ENCODE data around the gene TOGARAM2. TPM values are rescaled to one million over a fixed set of nuclear protein-coding genes. Genes with fewer than 3 reads are reported as not detected.

Gene TOGARAM2
- total RNA-seq, 2 donors from 2014 or later = 0.86 to 4.2 TPM

DNA sequence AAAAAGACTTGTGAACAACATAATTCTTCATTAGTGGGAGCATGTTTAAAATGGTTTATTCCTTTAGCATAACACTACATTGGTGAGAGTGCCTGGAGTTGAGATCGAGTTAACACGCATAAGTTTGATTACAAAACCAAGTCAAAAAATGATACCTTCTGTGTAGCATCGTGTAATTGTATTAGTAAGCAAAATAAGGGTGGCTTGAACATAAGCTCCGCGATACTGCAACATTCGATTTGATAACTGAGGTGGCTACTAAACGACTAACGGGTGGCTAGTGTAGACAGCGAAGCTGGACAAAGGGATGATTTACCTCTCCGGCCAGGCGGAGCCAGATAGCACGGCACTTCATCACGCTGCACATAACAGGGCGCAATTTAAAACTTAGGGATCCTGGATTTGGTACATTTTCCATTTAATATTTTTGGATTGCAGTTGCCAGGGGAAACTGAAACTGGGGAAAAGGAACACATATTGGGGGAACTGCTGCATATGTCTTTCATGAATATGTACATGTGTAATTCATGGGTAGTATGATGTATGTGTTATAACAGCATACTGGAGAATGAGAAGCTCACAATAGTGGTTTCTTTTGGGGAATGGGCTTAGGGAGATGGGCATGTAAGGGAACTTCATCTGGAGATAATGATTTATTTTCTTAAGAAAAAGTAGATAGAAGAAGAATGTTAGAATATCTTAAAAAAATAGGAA, 36.4 kb upstream of the TOGARAM2 start:
- Mint-ChIP-seq H3K9me3 (peaks cover 24% of the 10 kb centered on the region), H3K27me3 (ENCODE audit: insufficient read depth) (no peaks in the 10 kb centered on the region), H3K27ac (no peak overlapping the region), H3K4me3 (no peak overlapping the region), H3K4me1 (no peaks in the 10 kb centered on the region), H3K36me3 (ENCODE audit: low read depth) (peaks cover 86% of the 10 kb centered on the region)
- no peak overlapping the region for H3K4me3 ChIP-seq (ENCODE audit: low read length)
- H3K36me3 ChIP-seq (ENCODE audit: control insufficient read depth, insufficient read depth, low read length) = peaks cover 92% of the 10 kb centered on the region
- H3K9ac ChIP-seq (ENCODE audit: extremely low read depth, low read length, poor library complexity, severe bottlenecking) = no peak overlapping the region
- DNase-seq = no peak
- H3K4me1 ChIP-seq (ENCODE audit: control insufficient read depth, insufficient read depth, low read length) = no peaks in the 10 kb centered on the region
- TF ChIP-seq, protein P1, sequence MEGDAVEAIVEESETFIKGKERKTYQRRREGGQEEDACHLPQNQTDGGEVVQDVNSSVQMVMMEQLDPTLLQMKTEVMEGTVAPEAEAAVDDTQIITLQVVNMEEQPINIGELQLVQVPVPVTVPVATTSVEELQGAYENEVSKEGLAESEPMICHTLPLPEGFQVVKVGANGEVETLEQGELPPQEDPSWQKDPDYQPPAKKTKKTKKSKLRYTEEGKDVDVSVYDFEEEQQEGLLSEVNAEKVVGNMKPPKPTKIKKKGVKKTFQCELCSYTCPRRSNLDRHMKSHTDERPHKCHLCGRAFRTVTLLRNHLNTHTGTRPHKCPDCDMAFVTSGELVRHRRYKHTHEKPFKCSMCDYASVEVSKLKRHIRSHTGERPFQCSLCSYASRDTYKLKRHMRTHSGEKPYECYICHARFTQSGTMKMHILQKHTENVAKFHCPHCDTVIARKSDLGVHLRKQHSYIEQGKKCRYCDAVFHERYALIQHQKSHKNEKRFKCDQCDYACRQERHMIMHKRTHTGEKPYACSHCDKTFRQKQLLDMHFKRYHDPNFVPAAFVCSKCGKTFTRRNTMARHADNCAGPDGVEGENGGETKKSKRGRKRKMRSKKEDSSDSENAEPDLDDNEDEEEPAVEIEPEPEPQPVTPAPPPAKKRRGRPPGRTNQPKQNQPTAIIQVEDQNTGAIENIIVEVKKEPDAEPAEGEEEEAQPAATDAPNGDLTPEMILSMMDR (conservative IDR thresholded peaks at IDR 0.05) = no peak
- H3K27ac ChIP-seq (ENCODE audit: low read depth, low read length) = no peak overlapping the region
- H3K9me3 ChIP-seq (ENCODE audit: control insufficient read depth, low read length) = peaks cover 32% of the 10 kb centered on the region
- WGBS, 2 experiments (ENCODE audit: insufficient coverage in 1 of 2, insufficient read length in 1 of 2) = 85 to 87% methylated on average over 14 of the region's 14 CpGs
- H3K27me3 ChIP-seq (ENCODE audit: control insufficient read depth, insufficient read depth, low read length, poor library complexity, severe bottlenecking) = no peaks in the 10 kb centered on the region

DNA sequence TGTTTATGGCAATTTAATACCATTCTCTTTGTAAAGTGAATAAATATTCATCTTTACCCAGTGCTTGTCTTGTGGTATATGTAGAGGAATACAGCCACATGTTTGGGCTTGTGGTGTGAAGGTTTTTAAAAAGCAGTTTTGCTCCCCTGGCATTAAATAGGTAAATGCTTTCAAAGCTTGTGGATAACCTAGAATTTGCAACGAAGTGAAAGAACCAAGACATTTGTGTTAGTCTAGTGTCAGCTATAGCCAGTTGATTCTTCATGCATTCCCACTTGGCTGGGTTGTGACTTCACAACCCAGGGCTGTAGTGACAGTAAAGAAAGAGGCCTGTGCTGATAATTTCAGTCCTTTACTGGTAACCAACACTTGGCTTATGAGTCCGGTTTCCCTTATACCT, 32.9 kb upstream of the TOGARAM2 start:
- H3K4me1 ChIP-seq (ENCODE audit: control insufficient read depth, insufficient read depth, low read length) = no peaks in the 10 kb centered on the region
- H3K27ac Mint-ChIP-seq = no peak overlapping the region
- H3K27me3 ChIP-seq (ENCODE audit: control insufficient read depth, insufficient read depth, low read length, poor library complexity, severe bottlenecking) = no peaks in the 10 kb centered on the region
- peak overlapping the region; percentile 44 for H3K4me3 ChIP-seq (ENCODE audit: low read length)
- H3K9ac ChIP-seq (ENCODE audit: extremely low read depth, low read length, poor library complexity, severe bottlenecking) = no peak overlapping the region
- H3K36me3 ChIP-seq (ENCODE audit: control insufficient read depth, insufficient read depth, low read length) = peaks cover 67% of the 10 kb centered on the region
- peaks cover 12% of the 10 kb centered on the region for H3K4me1 Mint-ChIP-seq
- no peak overlapping the region for H3K4me3 Mint-ChIP-seq
- H3K9me3 Mint-ChIP-seq = peaks cover 31% of the 10 kb centered on the region
- peaks cover 65% of the 10 kb centered on the region for H3K36me3 Mint-ChIP-seq (ENCODE audit: low read depth)
- H3K9me3 ChIP-seq (ENCODE audit: control insufficient read depth, low read length) = peaks cover 38% of the 10 kb centered on the region
- TF ChIP-seq, protein P1 (conservative IDR thresholded peaks at IDR 0.05) = no peak
- 99 to 100% methylated on average over 1 to 2 of the region's 2 CpGs for WGBS, 2 experiments (ENCODE audit: insufficient coverage in 1 of 2, insufficient read length in 1 of 2)
- DNase-seq = no peak
- H3K27ac ChIP-seq (ENCODE audit: low read depth, low read length) = no peak overlapping the region
- no peaks in the 10 kb centered on the region for H3K27me3 Mint-ChIP-seq (ENCODE audit: insufficient read depth)

DNA sequence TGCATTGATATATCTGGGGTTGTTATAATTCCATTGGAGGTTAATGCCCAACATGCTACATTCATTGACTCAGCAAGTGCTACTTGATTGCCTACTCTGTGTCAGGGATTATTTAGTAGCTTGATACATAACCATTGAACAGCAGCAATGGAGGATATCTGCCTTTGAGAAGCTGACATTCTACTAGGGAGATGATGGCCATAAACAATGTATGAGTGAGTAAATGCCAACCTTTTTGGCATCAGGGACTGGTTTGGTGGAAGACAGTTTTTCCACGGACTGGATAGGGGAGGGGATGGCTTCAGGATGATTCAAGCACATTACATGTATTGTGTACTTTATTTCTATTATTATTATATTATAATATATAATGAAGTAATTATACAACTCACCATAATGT, 31.9 kb upstream of the TOGARAM2 start:
- peaks cover 57% of the 10 kb centered on the region for H3K36me3 ChIP-seq (ENCODE audit: control insufficient read depth, insufficient read depth, low read length)
- Mint-ChIP-seq H3K27me3 (ENCODE audit: insufficient read depth) (no peaks in the 10 kb centered on the region), H3K9me3 (peaks cover 31% of the 10 kb centered on the region), H3K4me1 (peaks cover 12% of the 10 kb centered on the region), H3K4me3 (no peak overlapping the region), H3K27ac (no peak overlapping the region), H3K36me3 (ENCODE audit: low read depth) (peaks cover 55% of the 10 kb centered on the region)
- H3K27ac ChIP-seq (ENCODE audit: low read depth, low read length) = no peak overlapping the region
- peak overlapping the region; percentile 44 for H3K4me3 ChIP-seq (ENCODE audit: low read length)
- no peaks in the 10 kb centered on the region for H3K27me3 ChIP-seq (ENCODE audit: control insufficient read depth, insufficient read depth, low read length, poor library complexity, severe bottlenecking)
- TF ChIP-seq, protein P1 (conservative IDR thresholded peaks at IDR 0.05) = no peak
- no peak for DNase-seq
- WGBS, 2 experiments (ENCODE audit: insufficient coverage in 1 of 2, insufficient read length in 1 of 2) = 100% methylated on average over 1 of the region's 1 CpG; no CpG with 5 or more reads in 1 of the 2 experiments
- peaks cover 38% of the 10 kb centered on the region for H3K9me3 ChIP-seq (ENCODE audit: control insufficient read depth, low read length)
- H3K9ac ChIP-seq (ENCODE audit: extremely low read depth, low read length, poor library complexity, severe bottlenecking) = no peak overlapping the region
- no peaks in the 10 kb centered on the region for H3K4me1 ChIP-seq (ENCODE audit: control insufficient read depth, insufficient read depth, low read length)

Measured in endodermal cell (in vitro differentiated cells).